GM19099 (cell line): ENCODE measurements around the gene ITPRID2.

Source experiments
- POLR2A ChIP-seq: IDR thresholded peaks from 3 replicates; pipeline ENCODE4 v1.6.1; 2011; ENCODE audit warnings: low read depth; ENCODE audit not compliant: insufficient read length; ENCODE audit errors: extremely low read depth

ITPRID2 gene

GRCh38 chr2:181896286-181896685 lies 4.8 kb downstream of the ITPRID2 start:
- TF ChIP-seq POLR2A: no peak

DNA sequence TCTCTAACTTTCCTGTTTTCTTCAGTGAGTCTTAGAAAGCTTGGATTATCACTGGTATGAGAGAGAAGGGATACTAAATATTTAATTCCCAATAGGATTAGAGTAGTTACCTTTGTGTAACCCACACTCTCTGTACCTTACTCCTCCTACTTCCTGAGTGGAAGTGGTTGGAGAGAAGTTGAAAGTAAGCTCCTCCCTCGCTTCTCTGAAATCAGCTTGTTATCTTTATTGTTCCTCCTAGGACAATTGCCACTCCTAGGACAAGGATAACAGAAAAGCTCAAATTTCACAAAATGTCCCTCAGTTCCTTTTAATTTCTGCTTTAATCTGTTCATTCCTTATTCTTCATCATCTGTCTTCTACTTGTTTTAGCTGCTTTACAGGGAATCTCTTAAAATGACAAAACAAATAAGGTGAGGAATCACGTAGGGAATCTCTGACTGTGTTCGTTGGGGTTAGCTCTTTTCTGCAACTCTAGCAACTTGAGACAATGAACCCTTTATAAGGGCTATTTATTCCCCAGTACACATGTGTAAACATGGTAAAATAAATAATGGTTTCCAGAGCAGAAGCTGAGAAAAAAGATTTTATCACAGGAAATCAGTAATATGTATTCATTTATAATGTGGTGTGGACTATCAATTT lies 8.6 kb downstream of the ITPRID2 start:
- TF ChIP-seq POLR2A: no peak

DNA sequence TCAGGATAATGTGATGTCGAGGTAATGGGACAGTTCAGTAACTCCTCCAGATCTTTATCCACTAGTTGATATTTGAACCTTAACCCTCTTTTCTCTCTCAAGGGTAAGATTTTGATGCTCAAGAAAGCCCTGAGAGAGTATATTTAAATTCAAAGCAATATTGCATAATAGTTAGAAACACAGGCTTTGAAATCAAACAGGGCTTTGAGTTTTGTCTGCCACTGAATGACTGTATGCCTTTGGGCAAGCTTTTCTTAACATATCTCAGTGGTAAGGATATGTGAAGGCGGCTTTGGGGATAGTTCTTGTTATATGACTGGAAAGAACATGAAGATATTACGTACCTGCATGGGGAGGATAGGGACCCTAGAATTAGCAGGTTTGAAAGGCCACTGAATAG lies 11.1 kb downstream of the ITPRID2 start:
- no peak for TF ChIP-seq POLR2A

- TF ChIP-seq POLR2A: no peak
Measured at GRCh38 chr2:181904022-181904632, 12.6 kb downstream of the ITPRID2 start.

DNA sequence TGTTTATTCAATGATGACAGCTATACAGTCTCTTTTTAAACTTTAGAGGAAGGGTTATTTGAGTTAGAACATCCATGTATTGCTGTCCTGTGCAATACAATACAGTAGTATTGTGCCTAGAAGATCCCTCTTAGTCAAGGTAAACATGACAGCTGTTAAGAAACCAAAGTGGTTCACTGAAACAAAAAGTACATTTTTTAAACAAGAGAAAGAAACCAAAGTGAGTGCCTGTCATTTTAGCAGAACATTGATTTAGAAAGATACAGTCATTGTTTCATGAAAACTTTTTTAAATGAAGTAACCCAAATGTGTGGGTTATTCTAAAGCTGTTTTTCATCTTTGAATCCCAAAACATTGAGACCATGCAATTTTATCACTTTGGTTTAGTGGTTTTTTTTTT lies 15.5 kb downstream of the ITPRID2 start:
- TF ChIP-seq POLR2A: no peak

GRCh38 chr2:181907635-181908034 lies 16.1 kb downstream of the ITPRID2 start:
- TF ChIP-seq POLR2A: no peak

GRCh38 chr2:181910028-181910831 lies 18.7 kb downstream of the ITPRID2 start:
- no peak for TF ChIP-seq POLR2A

DNA sequence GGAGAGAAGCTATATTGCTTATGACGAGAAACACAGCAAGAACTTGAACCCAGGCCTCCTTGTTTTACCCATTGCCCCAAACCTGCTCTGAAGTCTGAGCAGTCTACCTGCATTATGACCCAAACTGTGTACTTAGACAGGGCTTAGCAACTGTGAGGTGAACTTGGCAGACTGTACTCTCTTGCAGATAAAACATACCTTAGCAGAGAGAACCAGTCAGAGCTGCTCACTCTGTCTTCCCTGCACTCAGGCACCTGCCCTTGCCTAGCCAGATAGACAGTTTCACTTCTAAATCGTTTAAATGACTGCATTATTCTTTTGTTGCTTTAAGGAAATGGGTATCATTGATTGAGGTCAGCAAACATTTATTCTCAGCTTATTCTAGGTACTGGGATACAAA lies 20.3 kb downstream of the ITPRID2 start:
- TF ChIP-seq POLR2A: no peak

DNA sequence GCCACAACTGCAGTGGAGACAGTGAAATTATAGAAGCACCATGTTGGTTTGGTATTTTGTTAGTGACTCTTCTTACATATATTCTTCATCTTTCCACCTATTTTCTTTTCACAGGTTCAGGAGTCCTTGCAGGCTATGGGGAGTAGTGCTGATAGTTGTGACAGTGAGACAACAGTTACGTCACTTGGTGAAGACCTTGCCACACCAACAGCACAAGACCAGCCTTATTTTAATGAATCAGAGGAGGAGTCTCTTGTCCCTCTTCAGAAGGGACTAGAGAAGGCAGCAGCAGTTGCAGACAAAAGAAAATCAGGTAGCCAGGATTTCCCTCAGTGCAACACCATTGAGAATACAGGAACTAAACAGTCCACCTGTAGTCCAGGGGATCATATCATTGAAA lies 23.6 kb downstream of the ITPRID2 start:
- no peak for TF ChIP-seq POLR2A

DNA sequence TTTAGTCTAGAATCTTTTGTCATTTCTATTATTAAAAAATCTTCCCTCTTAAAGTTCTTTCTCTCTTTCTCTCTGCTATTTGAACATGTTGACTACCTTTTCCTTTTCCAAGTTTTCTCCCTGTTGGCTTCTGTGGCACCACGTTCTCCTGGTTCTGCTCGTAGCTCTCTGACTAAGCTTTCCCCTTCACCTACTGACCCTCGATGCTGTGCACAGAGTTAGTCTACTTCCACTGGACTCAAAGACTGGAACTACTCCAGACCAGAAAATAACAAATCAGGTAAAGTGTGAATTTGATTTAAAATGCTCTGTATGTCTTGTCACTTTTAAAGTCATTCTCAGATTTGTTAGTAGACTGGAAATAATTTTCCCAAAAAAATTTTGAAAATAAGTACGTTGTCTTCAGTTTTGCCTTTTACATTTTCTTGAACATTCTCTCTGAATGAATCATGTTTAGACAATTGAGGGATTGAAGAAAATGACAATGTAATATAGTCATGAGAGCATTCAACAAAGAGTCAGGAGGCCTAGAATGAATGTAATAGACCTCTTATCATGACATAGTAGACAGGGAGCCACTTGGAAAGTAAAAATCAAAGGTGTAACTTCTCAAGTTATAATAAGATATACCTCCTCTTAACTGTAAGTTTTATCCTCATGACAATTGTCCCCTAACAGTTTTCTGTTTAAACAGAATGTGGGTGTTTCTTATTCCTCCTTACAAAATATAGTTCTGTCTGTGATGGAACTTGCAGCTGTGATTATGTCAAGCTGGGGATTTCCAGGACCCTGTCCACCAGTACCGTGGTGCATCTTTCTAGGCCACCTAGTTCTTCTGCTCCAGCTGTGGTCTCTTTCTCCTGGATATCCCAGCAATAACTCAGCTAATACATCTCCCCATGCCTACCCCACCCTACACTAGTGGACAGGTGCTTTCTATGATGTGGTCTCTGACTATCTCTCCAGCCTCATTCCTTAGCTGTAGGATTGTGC lies 25.5 kb downstream of the ITPRID2 start:
- no peak for TF ChIP-seq POLR2A

GRCh38 chr2:181918188-181918587 lies 26.7 kb downstream of the ITPRID2 start:
- no peak for TF ChIP-seq POLR2A

GRCh38 chr2:181923121-181923520 lies 31.6 kb downstream of the ITPRID2 start:
- TF ChIP-seq POLR2A: no peak

DNA sequence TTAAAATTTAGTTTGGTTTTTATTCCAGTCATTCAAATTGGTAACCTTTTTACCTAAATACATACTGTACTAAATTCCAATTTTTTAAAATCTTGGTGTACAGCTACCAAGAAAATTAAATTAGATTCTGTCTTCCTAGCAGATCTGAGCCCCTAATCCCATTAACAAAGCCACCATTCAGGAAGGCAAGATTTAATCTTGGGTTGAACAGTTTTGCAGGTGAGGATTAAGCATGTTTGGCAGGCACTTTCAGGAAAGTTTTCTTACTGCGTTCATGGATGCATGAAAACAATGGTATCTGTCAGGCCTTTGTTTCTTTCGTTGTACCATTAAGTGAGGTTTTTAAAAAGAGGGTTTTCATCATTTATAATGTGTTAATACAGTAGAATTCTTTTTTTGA lies 32.8 kb downstream of the ITPRID2 start:
- TF ChIP-seq POLR2A: no peak

GRCh38 chr2:181934694-181935093 lies 43.2 kb downstream of the ITPRID2 start:
- TF ChIP-seq POLR2A: no peak

DNA sequence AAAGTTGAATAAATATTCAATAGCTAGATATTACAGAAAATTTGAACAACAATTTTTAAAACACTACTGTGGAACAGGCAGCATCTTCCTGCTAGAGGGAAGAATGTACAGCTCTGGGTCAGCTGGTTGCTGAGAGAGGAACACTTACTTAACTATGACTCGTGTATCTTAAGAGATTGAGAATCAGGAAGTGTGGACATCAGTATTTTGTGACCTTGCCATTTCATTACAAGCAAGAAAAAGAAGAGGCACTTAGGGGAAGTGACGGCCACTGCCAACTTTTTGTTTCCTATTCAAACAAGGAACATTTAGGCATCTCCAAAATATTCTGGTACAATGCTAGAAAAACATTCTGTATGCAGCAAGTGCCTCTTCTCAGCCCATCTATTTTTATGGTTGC lies 45.9 kb downstream of the ITPRID2 start:
- no peak for TF ChIP-seq POLR2A
